HUES64 (cell line): ENCODE results near the gene PBXIP1.
"Not testable (repeated sequence)": the region's sequence is repeated elsewhere in the genome, so short reads cannot be mapped to it uniquely, and the experiment has no call there.

Experiments
- H3K27ac ChIP-seq: 2 replicates; pipeline ENCODE4 v1.7.0; 2013; ENCODE audit warnings: low read depth, low read length, inconsistent platforms
- H3K27me3 ChIP-seq: 2 replicates; pipeline ENCODE4 v1.6.1; 2013; ENCODE audit warnings: mild to moderate bottlenecking, low read length; ENCODE audit not compliant: insufficient read depth
- H3K36me3 ChIP-seq: 2 replicates; pipeline ENCODE4 v1.6.1; 2013; ENCODE audit warnings: mild to moderate bottlenecking, low read length; ENCODE audit not compliant: insufficient read depth
- H3K4me1 ChIP-seq: 2 replicates; pipeline ENCODE4 v1.6.1; 2013; ENCODE audit warnings: mild to moderate bottlenecking, low read length, moderate library complexity; ENCODE audit not compliant: insufficient read depth
- H3K4me3 ChIP-seq: 2 replicates; pipeline ENCODE4 v1.5.1; 2013; ENCODE audit warnings: mild to moderate bottlenecking, low read length, moderate library complexity
- H3K9ac ChIP-seq: 2 replicates; pipeline ENCODE4 v1.6.1; 2013; ENCODE audit warnings: mild to moderate bottlenecking, low read depth, low read length
- H3K9me3 ChIP-seq: 2 replicates; pipeline ENCODE4 v1.6.1; 2013; ENCODE audit warnings: low read depth, low read length; ENCODE audit not compliant: insufficient read depth
- WGBS: fragments of 150-250, 120-280 bp; methylation state at CpG from one replicate; pipeline ENCODE4 v1.1.7; 2013; ENCODE audit warnings: missing lambda C conversion rate; 5-methylcytosine and 5-hydroxymethylcytosine counted together

The PBXIP1 gene

DNA sequence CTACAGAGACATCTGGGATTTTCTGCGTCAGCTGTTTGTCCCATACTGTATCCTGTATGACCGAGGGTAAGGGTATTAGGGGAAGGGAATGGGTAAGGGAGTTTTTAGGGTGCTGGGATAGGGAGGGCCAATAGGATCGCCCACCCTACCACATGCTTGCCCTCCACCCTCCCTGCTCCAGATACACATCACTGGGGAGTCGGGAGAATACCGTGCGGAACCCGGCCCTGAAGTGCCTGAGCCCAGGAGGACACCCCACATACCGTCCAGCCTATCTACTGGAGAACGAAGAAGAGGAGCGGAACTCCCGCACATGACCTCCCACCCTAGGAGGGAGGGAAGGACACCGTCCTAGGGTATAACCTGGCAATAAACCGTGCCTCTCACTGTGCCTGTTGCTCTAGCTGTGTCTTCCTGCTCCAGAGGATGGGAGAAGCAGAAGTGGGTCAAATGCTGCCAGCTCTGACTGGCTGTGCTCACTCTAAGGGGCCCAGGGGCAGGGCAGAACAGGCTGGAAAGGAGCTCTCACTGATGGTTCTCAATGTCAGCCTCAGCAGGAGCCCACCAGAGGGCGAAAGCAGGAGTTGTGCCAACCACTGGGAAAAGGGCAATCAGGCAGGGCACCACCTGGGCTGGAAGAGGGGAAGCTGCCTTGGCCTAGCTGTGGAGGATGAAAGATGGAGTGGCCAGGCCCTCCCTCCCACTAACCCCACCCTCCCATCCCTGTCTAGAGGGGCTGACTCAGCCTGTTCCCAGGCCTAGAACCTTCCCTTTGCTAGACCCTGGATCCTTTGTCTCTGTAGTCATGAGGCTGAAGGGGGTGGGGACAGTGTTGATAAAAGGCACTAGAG is 37.0 kb upstream of the PBXIP1 start:
- peak overlapping the region; percentile 14; the same call in 1 of the 2 replicates for H3K27ac ChIP-seq
- peaks cover 37% of the 10 kb centered on the region for H3K36me3 ChIP-seq
- H3K9me3 ChIP-seq = no peaks in the 10 kb centered on the region
- WGBS = 94% methylated on average over 14 of the region's 14 CpGs
- no peak overlapping the region for H3K4me3 ChIP-seq
- H3K9ac ChIP-seq = no peak overlapping the region
- H3K27me3 ChIP-seq = no peaks in the 10 kb centered on the region
- 0 out of 2 replicates have a peak, but pooled peaks cover 3% of the 10 kb centered on the region for H3K4me1 ChIP-seq

GRCh38 chr1:154990276-154990675 is 34.4 kb upstream of the PBXIP1 start:
- Histone ChIP-seq H3K27me3 (no peaks in the 10 kb centered on the region), H3K36me3 (peaks cover 54% of the 10 kb centered on the region), H3K9me3 (no peaks in the 10 kb centered on the region), H3K27ac (no peak overlapping the region), H3K4me1 (no peaks in the 10 kb centered on the region), H3K9ac (no peak overlapping the region), H3K4me3 (no peak overlapping the region)
- WGBS = 98% methylated on average over 8 of the region's 8 CpGs

- 90% methylated on average over 3 of the region's 3 CpGs for WGBS
- H3K9me3 ChIP-seq = no peaks in the 10 kb centered on the region
- H3K36me3 ChIP-seq = peaks cover 60% of the 10 kb centered on the region
Observed at GRCh38 chr1:154989195-154989860, 33.4 kb upstream of the PBXIP1 start.

GRCh38 chr1:154988058-154988954 is 32.4 kb upstream of the PBXIP1 start:
- H3K4me1 ChIP-seq = no peaks in the 10 kb centered on the region
- no peak overlapping the region for H3K9ac ChIP-seq
- 95% methylated on average over 17 of the region's 17 CpGs for WGBS
- no peak overlapping the region for H3K27ac ChIP-seq
- no peak overlapping the region for H3K4me3 ChIP-seq
- H3K9me3 ChIP-seq = no peaks in the 10 kb centered on the region
- H3K27me3 ChIP-seq = no peaks in the 10 kb centered on the region
- peaks cover 60% of the 10 kb centered on the region for H3K36me3 ChIP-seq

More at GRCh38 chr1:154989195-154989860, 33.4 kb upstream of the PBXIP1 start:
- Histone ChIP-seq H3K4me3 (no peak overlapping the region), H3K4me1 (no peaks in the 10 kb centered on the region), H3K27ac (no peak overlapping the region), H3K9ac (no peak overlapping the region), H3K27me3 (no peaks in the 10 kb centered on the region)

DNA sequence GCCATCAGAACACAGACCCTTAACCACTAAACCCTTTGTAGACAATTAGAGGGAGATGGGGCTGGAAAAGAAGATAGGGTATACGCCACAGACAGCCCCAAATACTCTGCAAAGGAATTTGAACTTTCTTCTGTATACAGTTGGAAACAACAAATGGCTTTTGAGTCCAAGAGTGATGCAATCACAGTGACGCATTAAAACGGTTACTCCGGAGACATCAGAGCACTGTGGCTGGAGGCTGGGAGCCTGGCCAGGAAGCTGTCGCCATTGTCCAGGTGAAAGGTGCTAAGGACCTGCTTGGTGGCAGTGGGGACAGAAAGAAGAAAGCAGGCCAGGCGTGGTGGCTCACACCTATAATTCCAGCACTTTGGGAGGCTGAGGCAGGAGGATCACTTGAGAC is 31.4 kb upstream of the PBXIP1 start:
- peaks cover 5% of the 10 kb centered on the region; the same call in 1 of the 2 replicates for H3K4me1 ChIP-seq
- H3K9ac ChIP-seq = no peak overlapping the region
- H3K4me3 ChIP-seq = no peak overlapping the region
- H3K27me3 ChIP-seq = no peaks in the 10 kb centered on the region
- WGBS = 97% methylated on average over 6 of the region's 6 CpGs
- no peaks in the 10 kb centered on the region for H3K9me3 ChIP-seq
- peaks cover 56% of the 10 kb centered on the region for H3K36me3 ChIP-seq
- no peak overlapping the region for H3K27ac ChIP-seq

DNA sequence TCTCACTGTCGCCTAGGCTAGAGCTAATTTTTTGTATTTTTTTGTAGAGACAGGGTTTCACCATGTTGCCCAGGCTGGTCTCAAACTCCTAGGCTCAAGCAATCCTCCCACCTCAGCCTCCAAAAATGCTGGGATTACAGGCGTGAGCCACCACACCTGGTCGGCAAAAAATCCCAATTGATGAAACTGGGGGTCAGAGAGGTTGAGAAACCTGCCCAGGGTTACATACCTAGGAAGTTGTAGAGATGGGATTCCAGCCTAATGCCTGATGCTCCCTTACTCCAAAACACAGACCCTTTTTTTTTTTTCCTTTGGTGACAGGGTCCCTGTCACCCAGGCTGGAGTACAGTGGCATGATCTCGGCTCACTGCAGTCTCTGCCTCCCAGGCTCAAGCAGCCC is 30.8 kb upstream of the PBXIP1 start:
- not testable (repeated sequence) for H3K9me3 ChIP-seq, H3K27ac ChIP-seq, H3K4me3 ChIP-seq, H3K9ac ChIP-seq, H3K4me1 ChIP-seq, H3K27me3 ChIP-seq
- H3K36me3 ChIP-seq = peaks cover 56% of the 10 kb centered on the region
- WGBS = 94% methylated on average over 4 of the region's 4 CpGs

DNA sequence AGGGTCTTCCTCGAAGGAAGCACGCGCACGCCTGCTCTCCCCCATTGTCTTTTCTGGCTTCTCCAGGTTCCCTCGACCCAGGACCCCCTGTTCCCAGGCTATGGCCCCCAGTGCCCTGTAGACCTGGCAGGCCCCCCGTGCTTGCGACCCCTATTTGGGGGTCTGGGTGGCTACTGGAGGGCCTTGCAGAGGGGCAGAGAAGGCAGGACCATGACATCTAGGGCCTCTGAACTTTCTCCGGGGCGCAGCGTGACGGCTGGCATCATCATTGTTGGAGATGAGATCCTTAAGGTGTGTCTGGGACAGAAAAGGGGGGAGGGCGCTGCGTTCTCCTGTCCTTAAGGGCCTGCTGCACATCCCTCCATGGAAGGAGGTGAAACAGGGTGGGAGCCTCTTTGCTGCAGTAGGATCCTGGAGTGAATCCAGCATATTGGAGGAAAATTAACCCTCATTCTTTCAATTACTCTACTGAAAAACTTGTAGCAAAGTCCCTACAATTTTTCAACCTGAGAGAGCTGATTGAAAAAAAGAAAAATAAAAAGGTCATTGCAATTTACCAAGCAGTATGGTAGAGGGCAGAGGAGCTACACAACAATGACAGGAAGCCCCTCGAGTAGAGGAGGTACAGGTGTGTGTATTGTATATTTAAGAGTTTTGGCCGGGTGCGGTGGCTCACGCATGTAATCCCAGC is 28.0 kb upstream of the PBXIP1 start:
- Histone ChIP-seq H3K27ac (peak overlapping the region; percentile 74), H3K36me3 (peaks cover 56% of the 10 kb centered on the region), H3K9ac (peak overlapping the region; percentile 94), H3K4me3 (peak overlapping the region; percentile 94), H3K27me3 (no peaks in the 10 kb centered on the region), H3K9me3 (no peaks in the 10 kb centered on the region), H3K4me1 (peaks cover 6% of the 10 kb centered on the region; the same call in 1 of the 2 replicates)
- 21% methylated on average over 17 of the region's 17 CpGs for WGBS

- peaks cover 6% of the 10 kb centered on the region; the same call in 1 of the 2 replicates for H3K4me1 ChIP-seq
- no peaks in the 10 kb centered on the region for H3K9me3 ChIP-seq
- under 1% methylated on average over 26 of the region's 26 CpGs for WGBS
- H3K9ac ChIP-seq = peak within 1 kb of the TSS; percentile 94
- peaks cover 53% of the 10 kb centered on the region for H3K36me3 ChIP-seq
- H3K27ac ChIP-seq = peak within 1 kb of the TSS; percentile 99
- H3K27me3 ChIP-seq = no peaks in the 10 kb centered on the region
- peak within 1 kb of the TSS; percentile 94 for H3K4me3 ChIP-seq
Observed at GRCh38 chr1:154982897-154983648, 27.2 kb upstream of the PBXIP1 start, which contains the start of gene FLAD1. Gene FLAD1 (plus strand): TSS chr1:154983344. CDS start chr1:154983695, 351 bp downstream.

DNA sequence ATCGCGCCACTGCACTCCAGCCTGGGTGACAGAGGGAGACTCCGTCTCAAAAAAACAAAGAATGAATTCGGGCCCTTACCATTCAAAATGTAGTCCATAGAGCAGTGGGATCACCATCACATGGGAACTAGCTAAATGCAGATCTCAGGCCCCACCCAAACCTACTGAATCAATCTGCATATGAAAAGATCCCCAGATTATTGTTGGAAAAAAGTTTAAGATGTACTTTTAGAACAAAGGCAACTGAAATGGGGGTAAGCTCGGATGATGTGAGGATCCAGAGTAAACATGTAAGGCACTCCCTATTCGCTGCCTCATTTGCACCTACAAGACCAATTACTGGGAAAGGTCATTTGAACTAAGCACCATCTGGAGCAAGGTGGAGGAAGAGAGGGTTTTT is 26.4 kb upstream of the PBXIP1 start:
- Histone ChIP-seq H3K27ac (peak overlapping the region; percentile 99), H3K36me3 (peaks cover 53% of the 10 kb centered on the region)
- WGBS = 34% methylated on average over 6 of the region's 6 CpGs

DNA sequence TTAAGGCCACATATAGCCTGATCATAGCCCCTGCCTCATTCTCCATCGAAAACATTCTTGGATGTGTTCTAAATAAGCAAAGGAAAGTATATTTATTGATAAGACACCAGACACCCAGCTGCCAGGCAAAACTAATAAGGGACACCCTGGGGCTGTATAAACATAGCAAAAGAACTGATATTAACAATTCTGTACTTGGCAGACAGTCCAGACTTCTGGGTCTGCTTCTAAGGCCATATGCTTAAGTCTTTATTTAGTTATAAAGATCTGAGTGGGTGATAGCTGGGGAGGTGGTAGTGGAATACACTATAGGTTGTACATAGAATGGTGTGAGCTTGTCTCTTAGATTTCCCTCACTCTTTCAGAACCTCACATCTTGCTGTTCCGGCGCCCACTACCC is 22.5 kb upstream of the PBXIP1 start:
- 100% methylated on average over 1 of the region's 3 CpGs for WGBS
- no peaks in the 10 kb centered on the region for H3K9me3 ChIP-seq
- H3K27me3 ChIP-seq = no peaks in the 10 kb centered on the region
- peaks cover 15% of the 10 kb centered on the region for H3K4me1 ChIP-seq
- no peak overlapping the region for H3K4me3 ChIP-seq
- peaks cover 36% of the 10 kb centered on the region for H3K36me3 ChIP-seq
- H3K9ac ChIP-seq = no peak overlapping the region
- no peak overlapping the region for H3K27ac ChIP-seq

More for the DNA sequence above, 26.4 kb upstream of the PBXIP1 start:
- H3K4me1 ChIP-seq = peaks cover 6% of the 10 kb centered on the region; the same call in 1 of the 2 replicates
- no peaks in the 10 kb centered on the region for H3K9me3 ChIP-seq
- no peaks in the 10 kb centered on the region for H3K27me3 ChIP-seq
- H3K9ac ChIP-seq = peak overlapping the region; percentile 79
- peak overlapping the region; percentile 94 for H3K4me3 ChIP-seq
